Fibroblast of skin of left quadriceps (primary cell): Measurements from ENCODE around the gene ABLIM2.
A peak's percentile ranks its signal among the peaks of the same experiment; 100 is the strongest.

Experiments used
- DNase-seq, 2 experiments: peaks; one replicate each; pipeline ENCODE4 v3.0.0-alpha.2; 2013; ENCODE audit warnings: low read depth in 2 of 2

ABLIM2 gene

GRCh38 chr4:8192748-8193738 lies 34.4 kb upstream of the ABLIM2 start:
- DNase-seq = peak in 1 of 2 experiments; percentile 15

DNA sequence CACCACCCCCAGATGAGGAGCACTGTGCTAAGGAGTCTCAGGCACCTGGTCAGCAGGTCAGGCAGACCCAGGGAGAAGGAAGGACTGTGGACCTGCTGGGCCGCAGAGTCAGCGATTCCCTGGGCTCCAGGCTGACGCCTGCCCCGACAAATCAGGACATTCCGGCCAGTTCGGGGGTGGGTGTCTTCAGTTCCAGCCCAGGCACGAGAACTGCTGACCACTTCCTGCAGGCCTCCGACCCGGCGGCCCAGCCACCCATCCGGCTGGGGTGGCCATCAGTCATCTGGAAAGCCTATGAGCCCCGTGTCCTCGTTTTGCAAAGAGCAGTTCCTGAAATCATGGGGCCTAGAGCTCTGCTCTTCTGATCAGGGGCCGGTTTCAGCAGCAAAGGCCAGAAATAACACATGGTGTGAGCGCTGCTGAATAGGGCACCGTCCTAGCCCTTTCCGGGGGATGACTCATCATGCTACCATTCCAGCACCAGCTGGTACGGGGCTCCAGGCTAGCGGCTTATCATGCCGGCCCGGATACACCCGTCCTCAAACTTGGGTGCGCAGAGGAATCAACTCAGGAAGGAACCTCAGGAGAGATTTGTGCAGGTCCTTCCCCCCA lies 32.6 kb upstream of the ABLIM2 start:
- DNase-seq = no peak

DNA sequence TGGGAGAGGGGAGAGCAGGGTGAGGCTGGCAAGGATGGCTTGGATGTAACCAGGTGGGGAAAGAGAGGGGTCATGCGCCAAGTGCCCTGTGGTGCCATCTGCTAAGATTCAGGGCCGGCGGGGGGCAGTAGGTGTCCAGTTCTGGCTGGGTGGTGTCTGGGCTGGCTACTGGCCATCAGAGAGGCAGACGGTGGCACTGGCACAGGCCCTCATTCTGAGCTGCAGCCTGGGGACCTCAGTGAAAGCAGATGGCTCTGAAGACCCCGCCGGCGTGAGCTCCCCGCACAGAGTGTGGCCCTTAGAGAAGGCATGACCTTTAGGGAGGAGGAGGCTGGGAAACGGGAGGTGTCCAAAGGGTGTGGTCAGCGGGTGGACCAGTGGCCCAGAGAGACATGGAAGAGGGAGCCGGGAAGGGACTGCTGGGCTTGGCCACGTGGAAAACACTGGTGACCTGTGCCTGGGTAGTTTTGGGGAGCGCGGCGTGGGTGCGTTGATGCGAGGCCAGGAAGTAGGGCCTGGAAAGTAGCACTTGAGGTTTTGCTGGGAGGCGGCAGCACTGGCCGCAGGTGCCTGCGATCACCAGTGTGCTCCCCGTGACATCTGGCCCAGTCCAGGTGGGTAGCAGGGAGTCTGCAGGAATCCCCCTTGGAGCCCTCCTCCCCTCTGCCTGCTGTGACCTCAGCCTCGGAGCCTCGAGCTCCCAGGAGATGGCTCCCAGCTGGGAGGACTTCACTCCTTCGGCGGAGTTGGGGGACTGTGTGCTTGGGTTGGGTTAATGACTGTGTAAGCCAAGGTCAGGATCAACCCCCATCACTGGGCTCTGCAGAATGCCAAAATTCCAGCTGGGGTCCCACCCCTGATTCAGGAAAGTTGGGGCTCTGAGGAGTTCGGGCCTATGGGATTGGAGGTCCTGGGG lies 31.2 kb upstream of the ABLIM2 start:
- DNase-seq = no peak

- DNase-seq = no peak
These were observed 30.3 kb upstream of the ABLIM2 start for GRCh38 chr4:8188743-8189550.

DNA sequence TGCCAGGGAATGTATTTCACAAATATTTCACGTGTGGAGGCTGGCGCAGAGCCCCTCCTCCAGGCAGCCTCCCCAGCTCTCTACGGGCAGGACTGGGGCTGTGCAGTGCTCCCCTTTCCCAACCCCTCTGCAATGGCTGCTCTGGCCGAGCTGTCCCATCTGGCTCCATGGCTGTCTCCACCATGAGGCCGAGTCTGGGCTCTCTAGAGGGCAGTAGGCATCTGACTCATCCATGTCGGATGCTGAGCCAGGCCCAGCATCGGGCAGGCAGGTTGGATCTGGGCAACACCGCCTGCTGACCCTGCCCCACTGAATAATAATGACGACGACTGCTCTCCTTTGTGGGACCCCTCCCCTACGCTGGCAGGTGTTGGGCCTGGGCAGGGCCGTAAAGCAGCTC lies 29.5 kb upstream of the ABLIM2 start:
- no peak for DNase-seq

DNA sequence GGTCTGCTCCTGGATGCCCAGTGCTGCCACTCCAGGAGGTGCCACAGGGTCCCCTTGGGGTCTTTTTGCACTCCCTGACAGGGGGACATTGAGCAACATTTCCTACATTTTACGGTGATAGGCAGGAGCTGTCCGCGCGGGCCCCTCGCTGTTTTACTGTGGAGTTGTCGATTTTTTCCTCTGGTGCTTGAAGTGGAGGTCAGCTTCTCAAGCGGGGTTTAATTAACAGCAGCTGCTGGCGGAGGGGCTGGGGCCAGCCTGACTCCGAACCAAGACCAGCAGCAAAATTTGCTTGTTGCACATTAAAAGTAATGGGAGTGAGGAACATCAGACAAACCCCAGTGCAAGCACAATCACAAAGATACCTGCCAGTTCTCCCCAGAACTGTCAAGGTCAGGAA lies 27.3 kb upstream of the ABLIM2 start:
- DNase-seq = no peak

GRCh38 chr4:8185295-8185694 lies 26.7 kb upstream of the ABLIM2 start:
- DNase-seq = peak; percentile 90 to 91

DNA sequence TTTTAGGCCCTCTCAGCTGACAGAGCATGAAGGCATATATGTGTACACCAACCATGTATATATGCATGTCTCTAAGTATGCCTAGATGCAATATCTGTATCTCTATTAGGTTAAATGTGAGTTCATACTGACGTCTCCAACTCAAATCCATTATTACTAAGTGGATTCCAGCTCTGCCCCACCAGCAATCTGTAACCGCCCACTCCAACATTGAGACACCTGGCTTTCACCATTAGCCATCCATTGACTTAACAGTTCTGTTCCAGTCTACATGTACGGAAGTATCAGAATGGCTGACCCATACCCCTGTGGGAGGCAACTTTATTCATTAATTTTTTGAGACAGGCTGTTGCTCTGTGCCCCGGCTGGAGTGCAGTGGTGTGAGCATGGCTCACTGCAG lies 25.4 kb upstream of the ABLIM2 start:
- DNase-seq = no peak

DNA sequence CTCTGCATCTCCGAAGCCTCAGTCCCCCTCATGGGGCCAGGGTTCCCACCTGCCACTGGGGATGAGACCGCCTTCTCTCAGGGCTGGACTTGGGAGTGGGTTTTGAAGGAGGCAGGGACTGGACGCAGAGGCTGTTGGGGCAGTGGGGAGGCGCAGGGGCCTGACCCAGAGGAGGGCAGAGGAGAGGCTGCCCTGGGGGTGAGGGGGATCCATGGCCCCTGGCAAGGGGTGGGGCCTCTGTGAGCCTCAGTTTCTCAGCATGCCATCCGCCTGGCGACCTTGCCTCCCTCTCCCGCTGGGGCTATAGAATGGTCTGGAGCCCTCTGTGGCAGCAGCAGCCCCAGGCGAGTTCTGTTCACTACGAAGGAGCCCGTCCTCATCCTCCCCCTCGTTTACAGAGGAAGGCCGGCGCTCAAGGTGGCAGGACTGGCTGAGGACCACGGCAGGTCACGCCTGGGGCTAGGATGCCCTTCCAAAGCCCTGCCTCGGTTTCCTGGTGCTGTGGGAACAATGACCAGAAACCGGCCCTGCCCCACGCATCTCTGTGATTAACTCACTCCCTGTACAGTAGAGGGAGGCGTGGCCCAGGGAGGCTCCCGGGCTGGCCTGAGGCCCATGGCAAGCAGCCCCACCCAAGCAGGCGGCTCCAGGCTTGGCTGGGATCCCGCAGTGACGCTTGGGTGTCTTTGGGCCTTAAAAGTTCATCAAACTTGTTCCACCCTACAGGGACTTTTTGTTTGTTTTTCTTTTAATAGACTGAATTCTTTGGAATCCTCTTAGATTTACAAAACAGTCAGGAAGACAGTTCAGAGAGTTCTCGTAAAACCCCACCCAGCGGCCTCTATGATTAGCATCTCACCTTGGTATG lies 24.5 kb upstream of the ABLIM2 start:
- DNase-seq = no peak

- DNase-seq = no peak
These were observed 23.7 kb upstream of the ABLIM2 start for GRCh38 chr4:8182294-8182693.

DNA sequence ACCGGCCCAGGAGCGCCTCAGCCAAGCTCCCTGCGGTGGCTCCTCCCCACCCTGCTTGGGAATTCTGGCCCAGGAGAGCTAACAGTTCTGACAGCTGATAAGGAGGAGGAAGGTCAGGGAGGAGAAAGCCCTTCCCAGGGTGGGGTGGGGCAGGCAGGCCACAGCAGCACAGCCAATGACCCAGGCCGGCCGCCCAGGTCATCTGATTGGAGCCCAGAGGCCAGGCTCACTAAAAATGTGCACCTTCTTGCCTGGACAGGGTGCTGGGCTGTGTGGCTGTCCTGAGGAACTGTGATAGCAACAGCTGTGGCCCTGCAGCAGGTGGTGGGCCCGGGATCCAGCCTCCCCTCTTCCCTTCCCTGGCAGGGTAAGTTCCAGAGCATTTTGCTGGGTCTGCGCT lies 23.2 kb upstream of the ABLIM2 start:
- DNase-seq = no peak

DNA sequence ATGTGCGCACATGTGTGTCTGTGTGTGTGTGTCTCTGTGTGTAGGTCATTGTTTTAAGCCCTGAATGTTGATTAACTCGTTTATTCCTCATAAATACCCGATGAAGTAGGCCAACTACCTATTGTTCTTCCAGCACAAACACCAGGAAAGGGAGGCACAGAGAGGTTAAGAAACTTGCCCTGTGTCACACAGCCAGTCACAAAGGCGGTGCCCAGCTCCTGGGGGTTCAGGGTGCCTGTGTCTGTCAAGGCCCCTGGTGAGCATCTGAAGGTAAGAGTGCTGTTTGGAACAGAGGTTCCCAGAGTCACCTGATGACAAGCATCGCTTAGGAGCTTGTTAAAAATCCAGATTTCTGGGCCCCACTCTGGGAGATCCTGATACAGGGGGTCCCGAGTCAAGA lies 22.5 kb upstream of the ABLIM2 start:
- DNase-seq = no peak

GRCh38 chr4:8180310-8181093 lies 21.9 kb upstream of the ABLIM2 start:
- no peak for DNase-seq

DNA sequence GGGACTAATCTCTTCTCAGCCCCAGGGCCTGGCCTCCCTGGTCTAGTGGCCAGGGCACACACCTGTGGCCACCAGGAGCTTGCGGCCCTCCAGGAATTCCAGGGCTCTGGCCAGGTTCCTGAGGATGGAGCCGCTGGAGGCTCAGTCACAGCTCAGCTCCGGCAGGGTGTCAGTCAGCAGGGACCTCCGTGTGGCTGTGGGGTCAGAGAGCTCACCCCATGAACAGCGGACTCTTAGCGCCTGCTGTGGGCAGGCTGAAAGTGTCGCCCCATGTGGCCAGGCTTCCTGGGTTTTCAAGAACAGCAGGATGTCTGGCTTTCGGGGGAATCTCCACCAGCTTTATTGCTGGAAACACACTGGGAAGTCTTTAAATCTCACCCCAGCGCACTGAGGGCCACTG lies 21.2 kb upstream of the ABLIM2 start:
- no peak for DNase-seq

GRCh38 chr4:8179074-8179473 lies 20.5 kb upstream of the ABLIM2 start:
- DNase-seq = no peak

DNA sequence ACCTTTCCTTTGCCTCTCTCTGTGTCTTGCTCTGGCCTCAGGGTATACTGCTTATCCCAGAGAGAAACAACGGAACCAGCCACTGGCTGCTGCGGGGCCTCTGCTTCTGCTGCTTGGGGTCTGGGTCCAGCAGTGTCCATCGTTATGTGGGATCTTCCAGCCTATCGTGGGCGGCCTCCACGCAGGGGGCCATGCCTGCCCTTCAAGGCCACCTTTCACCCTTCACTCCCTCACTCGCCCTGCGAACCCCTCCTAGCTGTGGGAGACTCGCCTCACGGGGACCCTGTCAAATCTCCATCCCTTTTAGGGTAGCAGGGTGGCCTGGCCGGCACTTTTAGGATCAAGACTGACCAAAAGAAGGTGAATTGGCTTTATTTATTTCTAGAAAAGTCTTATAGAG lies 19.3 kb upstream of the ABLIM2 start:
- DNase-seq = no peak

DNA sequence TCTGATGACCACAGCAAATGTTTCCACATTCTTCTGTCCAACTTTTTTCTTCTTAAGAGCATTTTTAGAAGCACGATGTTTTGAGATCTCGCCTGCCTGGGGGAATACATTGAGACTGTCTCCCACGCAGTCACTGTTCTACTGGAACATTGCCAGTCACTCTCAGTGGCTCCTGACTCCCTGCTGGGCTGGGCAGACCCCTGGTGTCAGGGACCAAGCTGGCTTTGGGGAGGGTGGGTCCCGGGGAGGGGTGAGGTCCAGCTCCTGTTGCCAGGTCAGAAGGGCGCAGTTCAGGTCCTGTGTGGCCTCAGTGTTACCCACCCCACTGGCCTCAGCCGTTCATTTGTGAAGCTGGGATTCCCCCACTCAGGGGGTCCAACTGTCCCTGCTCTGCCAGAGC lies 18.9 kb upstream of the ABLIM2 start:
- DNase-seq = no peak

GRCh38 chr4:8176547-8177399 lies 18.2 kb upstream of the ABLIM2 start:
- no peak for DNase-seq

GRCh38 chr4:8175686-8176085 lies 17.1 kb upstream of the ABLIM2 start:
- no peak for DNase-seq
